Embryonic facial prominence (tissue), 1 donor: ENCODE measurements around the gene NOX3.
"Not testable (repeated sequence)": the region's sequence is repeated elsewhere in the genome, so short reads cannot be mapped to it uniquely, and the experiment has no call there.

Experiments
- DNase-seq: peaks from one replicate; pipeline ENCODE4 v3.0.0-alpha.2; 2016; ENCODE audit errors: extremely low spot score

NOX3 gene

GRCh38 chr6:155468543-155468942 lies 12.9 kb upstream of the NOX3 start:
- not testable (repeated sequence) for DNase-seq

GRCh38 chr6:155466539-155466938 lies 10.9 kb upstream of the NOX3 start:
- no peak for DNase-seq

GRCh38 chr6:155461556-155461955 lies 5.9 kb upstream of the NOX3 start:
- no peak for DNase-seq

GRCh38 chr6:155454471-155454870 lies 1.2 kb downstream of the NOX3 start:
- DNase-seq = no peak

- no peak for DNase-seq
Observed at GRCh38 chr6:155454008-155454407, 1.6 kb downstream of the NOX3 start.

- no peak for DNase-seq
Observed at GRCh38 chr6:155452576-155452975, 3.1 kb downstream of the NOX3 start.

DNA sequence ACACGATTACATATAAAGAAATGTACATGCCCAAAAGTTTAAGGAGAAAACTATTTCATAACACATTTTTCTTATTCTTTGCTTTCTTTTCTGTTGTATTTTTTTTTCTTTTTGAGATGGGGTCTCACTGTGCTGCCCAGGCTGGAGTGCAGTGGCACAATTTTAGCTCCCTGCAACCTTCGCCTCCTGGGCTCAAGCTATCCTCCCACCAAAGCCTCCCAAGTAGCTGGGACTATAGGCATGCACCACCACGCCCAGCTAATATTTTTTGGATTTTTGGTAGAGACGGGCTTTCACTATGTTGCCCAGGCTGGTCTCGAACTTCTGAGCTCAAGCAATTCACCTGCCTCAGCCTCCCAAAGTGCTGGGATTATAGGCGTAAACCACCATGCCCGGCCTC lies 4.1 kb downstream of the NOX3 start:
- DNase-seq = not testable (repeated sequence)

DNA sequence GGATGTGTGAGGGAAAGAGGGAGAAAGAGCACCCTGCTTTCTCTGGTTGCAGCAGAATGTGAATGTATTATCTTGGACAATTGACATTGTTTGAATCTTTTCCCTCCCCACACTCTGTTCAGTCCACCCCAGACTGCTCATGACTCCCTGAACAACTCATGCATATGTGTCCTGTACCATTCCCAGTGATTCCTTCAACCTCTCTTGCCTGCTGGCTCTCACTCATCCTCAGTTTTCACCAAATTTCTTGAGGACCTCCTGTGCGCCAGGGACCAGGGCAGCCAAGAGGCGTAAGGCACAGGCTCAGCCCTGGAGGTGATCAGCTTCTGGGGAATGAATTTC lies 5.4 kb downstream of the NOX3 start:
- DNase-seq = no peak

DNA sequence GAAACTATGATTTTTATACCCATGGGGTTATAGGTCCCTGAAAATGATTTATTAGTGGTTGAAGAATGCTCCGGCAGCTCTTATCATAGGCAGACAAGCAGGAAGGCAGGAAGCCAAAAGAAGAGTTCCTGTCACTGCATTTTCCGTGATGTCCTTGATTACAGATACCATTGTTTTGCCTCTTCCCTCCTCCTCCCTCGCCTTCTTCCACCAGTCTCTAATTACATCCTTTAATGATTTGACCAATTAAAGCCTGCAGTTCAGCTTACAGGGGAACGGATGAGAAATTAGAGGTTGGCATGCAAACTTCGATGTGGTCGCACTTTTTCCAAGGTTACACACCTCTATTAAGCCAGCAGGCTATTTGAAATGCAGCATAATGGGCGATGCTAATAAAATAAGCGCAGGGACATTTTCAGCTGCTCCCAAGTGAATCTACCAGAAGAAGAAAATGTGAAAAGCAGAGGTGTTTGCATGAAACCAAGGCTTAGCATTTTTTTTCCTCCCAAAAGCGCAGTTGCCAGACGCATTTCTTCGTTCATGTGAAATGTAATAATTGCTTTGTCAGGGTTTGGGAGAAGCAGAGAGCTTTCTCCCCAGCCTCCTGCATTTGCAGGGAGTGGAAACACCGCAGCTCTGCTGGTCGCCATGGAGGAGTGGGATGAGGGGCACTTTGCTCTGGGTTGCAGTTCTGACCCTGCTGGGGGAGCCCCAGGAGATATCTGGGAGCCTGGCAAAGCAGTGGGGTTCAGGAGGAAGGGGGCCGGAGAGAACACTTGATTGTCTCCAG lies 6.0 kb downstream of the NOX3 start:
- DNase-seq = no peak

- DNase-seq = no peak
Observed at GRCh38 chr6:155448668-155449449, 6.8 kb downstream of the NOX3 start.

- no peak for DNase-seq
Observed at GRCh38 chr6:155447949-155448348, 7.7 kb downstream of the NOX3 start.

- no peak for DNase-seq
Observed at GRCh38 chr6:155444952-155445903, 10.4 kb downstream of the NOX3 start.

DNA sequence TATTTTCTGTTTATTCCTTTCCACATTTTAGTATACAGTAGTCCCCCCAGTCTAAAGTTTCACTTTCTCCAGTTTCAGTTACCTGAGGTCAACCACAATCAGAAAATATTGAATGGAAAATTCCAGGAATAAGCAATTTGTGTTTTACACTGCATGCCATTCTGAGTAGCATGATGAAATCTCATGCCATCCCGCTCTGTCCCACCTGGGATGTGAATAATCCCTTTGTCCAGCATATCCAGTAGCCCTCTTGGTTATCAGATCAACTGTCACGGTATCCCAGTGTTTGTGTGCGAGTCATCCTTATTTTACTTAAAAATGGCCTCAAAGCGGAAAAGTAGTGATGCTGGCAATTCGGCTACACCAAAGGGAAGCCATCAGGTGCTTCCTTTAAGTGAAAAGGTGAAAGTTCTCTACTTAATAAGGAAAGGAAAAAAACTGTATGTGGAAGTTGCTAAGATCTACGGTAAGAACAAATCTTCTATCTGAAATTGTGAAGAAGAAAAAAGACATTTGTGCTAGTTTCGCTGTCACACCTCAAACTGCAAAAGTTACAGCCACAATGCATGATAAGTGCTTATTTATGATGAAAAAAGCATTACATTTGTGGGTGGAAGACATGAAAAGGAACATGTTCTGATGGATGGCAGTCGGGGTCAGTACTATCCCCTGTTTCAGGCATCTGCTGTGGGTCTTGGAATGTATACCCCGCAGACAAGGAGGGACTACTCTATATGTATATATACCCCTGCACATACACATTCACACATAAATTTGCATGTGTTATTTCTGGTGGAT lies 11.3 kb downstream of the NOX3 start:
- no peak for DNase-seq

GRCh38 chr6:155443168-155443567 lies 12.5 kb downstream of the NOX3 start:
- no peak for DNase-seq

- no peak for DNase-seq
Observed at GRCh38 chr6:155442562-155442961, 13.1 kb downstream of the NOX3 start.

DNA sequence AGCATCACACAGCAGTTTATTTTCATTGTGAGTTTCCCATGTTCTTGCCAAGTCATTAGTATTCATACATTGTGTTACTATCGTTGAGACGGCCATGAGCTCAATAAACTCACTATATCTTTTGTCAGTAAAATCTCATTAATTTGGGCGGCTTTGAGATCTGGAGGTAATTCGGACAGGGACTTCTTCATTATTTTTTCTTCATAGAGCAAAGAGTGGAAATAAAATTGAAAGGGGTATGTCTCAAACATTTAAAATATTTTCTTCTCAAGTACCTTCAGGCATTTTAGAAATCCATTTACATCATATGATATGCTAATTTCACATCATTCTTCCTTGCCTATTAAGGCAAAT lies 14.6 kb downstream of the NOX3 start:
- DNase-seq = no peak

- no peak for DNase-seq
Observed at GRCh38 chr6:155440398-155441111, 15.1 kb downstream of the NOX3 start.

DNA sequence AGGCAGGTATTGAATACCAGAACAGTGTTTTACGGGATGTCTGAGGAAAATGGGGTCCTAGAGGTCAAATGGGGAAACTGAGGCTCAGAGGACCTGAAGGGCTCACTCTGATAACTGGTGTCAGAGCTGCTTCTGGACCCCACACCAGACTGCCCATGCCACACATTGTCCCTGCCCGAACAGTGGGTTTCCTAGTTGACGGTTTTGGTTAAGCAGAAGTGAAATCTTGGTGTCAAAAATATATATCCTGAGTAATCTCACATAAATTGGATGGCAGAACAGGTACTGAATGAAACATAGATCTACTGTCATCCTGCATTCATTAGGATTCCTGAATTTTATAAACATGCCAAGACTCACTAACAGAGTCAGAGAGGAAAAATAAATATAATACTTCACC lies 16.3 kb downstream of the NOX3 start:
- DNase-seq = no peak

GRCh38 chr6:155436981-155437749 lies 18.5 kb downstream of the NOX3 start:
- no peak for DNase-seq

DNA sequence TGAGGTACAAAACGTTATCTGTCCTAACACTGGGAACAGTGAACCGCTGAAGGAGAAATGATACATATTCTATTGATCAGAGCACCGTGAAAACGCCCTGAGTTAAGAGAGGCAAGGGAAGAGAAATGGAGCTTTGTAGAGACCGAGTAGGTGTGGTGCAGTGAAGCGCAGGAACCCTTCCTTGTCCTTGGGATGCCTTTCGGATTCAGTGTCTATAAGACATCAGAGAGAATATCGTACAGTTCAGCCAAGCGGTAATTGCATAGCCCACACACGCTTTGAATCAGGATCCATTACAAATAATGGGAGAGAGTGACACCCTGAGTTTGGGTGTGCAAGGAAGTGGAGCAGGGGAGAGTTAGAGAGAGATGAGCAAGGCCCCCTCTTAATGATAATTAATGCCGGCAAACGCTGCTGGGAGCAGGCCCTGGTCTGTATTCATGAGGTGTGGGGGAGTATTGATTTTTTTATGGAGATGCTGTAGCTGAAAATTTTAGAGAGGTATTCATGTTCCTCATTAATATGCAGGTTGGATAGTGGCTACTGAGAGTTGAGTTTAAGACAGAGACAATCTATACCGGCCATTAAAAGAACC lies 20.7 kb downstream of the NOX3 start:
- DNase-seq = no peak
